ENCODE results near the gene APBB1.
A peak's percentile ranks its signal among the peaks of the same experiment; 100 is the strongest.

Gene APBB1

GRCh38 chr11:6390718-6391469 is 28.0 kb downstream of the APBB1 start:
- no peak for DNase-seq

- DNase-seq, result peak; percentile 80
Measured at GRCh38 chr11:6389905-6390717, 28.8 kb downstream of the APBB1 start, which contains the start of gene SMPD1. Gene SMPD1, plus strand, starts transcription at chr11:6390474. Its CDS starts 125 bp downstream, at chr11:6390599.

DNA sequence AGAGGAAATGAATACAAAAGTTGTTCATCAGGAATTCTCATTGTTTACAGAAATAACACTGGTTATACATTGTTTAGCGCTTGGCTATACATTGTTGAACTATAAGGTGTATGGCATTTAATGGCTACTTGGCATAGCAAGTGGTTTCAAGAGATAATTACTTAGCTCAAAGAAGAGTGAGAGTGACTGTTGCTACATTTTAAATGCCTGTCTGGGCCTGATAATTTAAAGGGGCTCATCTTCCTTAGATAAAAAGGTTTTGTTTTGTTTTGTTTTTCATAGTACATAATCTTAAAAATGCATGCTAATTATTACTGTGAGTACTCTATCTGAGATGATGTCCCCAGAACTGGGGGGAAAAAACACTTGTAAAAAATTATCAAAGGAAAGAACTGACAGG is 30.1 kb downstream of the APBB1 start:
- no peak for DNase-seq

- DNase-seq, result no peak
Measured at GRCh38 chr11:6387811-6388599, 30.9 kb downstream of the APBB1 start.

GRCh38 chr11:6385046-6385777 is 33.7 kb downstream of the APBB1 start:
- DNase-seq, result no peak

- DNase-seq, result no peak
Measured at GRCh38 chr11:6378640-6378989, 40.3 kb downstream of the APBB1 start.

DNA sequence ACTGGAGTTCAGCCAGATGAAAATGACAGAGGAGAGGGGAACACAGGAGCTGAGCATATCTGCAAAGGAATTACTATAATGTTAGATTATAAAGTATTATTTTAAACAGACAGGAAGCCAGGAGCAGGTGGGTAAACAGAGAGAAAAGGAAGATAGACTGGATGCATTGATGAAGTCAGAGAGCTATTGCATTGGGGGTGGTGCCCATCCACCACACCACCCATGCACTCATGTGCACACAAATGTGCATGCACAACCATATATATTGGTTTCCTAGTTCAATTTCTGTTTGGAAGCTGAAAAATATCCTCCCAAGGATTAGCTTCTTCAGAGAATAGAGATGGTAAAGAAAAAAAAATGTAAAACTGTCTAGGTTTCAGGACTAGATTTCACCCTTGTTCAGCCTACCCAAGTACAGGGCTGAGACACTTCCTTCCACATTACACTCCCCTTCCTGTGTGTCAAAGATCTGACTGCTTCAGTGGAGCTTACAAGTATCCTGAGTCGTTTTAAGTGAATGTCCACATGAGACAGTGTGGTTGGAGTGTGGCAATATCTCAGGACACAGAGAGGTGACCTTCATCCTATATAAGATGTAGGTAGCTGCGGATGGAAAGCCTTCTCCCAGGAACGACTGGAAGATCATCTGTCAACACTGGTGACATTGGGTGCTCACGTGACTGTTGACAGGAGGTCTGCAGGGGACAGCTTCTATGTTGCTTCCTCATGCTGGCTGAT is 40.8 kb downstream of the APBB1 start:
- no peak for DNase-seq

- no peak for DNase-seq
Measured at GRCh38 chr11:6371825-6372224, 47.1 kb downstream of the APBB1 start.

DNA sequence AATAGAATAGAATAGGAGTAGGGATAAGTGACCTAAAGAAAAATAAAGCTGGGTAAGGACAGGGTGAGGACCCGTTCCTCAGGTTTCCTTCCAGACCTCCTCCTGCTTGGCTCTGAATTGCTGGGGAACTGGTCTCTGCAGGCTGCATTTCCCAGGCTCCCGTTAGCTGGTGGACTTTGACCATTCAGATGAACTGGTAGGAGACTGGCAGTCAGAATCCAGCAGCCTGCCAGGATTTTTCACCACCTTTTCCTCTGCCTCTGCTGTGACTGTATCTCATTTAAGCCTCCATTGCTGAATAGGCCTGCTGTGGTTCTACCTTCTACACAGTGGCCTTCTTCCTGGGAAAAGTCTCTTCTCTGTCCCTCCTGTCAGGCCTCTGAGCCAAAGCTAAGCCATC is 53.2 kb downstream of the APBB1 start:
- no peak for DNase-seq

GRCh38 chr11:6362873-6363678 is 55.8 kb downstream of the APBB1 start:
- peak; percentile 40 for DNase-seq

DNA sequence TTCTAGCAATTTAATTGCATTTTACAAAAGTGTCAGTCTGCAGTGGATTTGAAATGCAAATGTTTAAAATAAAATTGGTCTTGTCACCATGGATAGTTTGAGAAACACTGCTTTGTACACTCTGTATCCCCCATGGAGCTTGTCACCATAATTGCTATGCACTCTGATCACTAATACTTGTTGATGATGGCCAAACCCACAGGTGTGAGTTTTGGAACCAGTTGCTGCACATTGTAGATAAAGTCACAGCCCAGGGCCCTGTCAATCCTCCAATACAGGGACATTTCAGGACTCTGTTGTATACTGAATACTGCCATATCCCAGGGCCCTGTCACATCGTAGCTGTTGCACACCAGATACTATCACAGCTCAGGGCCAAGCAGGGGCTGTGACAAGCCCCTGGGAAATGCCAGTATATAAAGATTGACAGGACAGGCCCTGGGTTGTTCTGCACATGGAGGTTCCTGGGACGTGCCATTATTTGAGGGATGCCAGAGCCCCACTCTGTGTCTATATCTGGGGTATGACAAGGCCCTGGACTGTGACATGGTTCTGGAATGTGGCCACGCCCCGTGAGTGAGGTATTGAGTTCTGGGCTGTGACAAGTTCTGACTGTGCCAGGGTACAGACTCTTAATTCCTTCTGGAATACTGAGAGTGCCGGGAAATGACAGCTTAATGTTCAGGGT is 56.6 kb downstream of the APBB1 start:
- no peak for DNase-seq

DNA sequence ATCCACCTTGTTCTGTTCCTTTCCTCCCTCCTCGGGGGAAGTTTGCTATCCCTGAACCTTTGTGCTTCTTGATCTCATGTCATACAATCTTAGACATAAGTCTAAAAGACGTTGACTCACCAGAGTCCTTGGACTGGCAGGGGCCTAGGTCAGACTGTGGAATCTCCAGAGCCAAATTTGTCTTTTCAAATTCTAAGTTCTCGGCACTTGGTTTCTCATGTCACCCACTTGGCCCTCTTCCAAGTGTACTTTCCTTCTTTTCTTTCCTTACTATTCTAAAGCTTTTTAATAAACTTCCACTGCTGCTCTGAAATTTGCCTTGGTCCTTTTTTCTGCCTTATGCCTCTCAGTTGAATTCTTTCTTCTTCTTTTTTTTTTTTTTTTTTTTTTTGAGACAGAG is 58.7 kb downstream of the APBB1 start:
- no peak for DNase-seq

GRCh38 chr11:6357222-6357621 is 61.7 kb downstream of the APBB1 start:
- DNase-seq, result no peak

- DNase-seq, result no peak
Measured at GRCh38 chr11:6356503-6357055, 62.3 kb downstream of the APBB1 start.

GRCh38 chr11:6354651-6355485 is 64.0 kb downstream of the APBB1 start:
- no peak for DNase-seq

DNA sequence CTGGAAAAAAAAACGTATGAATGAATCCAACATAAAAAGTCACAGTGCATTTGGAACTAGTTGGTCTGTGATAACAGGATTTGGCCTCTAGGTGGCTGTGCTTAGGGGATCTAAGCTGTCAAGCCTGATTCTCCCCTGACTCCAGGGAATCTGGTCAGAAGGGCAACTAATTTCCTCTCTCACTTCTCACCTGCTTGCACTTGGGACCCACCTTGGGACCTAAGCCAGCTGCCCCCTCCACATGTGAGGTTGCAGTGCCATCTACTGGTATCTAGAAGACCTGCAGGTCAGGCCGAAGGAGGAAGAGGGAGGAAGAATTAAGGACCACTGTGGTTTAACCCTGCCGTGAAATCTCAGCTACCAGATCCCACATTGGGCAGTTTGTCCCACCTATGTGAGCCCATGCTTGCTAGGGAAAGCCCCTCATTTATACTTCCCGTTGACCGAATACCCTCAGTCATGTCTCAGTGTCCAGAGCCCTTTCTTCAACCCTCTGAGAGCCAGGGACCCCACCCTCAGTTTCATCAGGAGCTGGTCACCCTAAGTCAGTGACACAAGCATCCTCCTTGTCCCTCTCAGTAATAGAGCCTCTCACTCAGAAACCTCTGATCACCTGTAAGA is 65.4 kb downstream of the APBB1 start:
- DNase-seq, result no peak

DNA sequence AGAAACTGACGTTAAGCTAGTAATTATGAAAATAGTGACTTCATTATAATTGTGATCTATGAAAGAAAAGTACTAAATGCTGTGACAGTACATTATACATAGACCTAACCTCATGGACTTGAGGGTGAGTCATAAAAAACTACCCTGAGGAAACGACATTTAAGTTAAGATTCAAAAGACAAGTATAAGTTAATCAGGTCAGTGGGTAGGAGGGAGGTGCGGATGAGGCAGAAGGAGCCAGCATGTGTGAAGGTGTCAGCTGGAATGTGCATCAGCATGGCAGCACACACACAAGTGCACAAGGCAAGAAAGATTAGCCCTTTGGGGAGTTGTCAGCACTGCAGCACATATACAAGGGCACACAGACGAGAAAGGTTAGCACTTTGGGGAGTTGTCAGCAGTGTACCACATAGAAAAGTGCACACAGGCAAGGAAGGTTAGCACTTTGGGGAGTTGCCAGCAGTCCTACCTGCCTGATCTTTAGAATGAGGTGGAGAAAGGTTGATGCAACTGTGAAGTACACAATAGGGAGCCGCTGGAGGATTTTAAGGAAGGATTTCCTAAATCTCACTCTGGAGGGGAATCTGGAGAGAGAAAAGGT is 67.0 kb downstream of the APBB1 start:
- DNase-seq, result no peak

DNA sequence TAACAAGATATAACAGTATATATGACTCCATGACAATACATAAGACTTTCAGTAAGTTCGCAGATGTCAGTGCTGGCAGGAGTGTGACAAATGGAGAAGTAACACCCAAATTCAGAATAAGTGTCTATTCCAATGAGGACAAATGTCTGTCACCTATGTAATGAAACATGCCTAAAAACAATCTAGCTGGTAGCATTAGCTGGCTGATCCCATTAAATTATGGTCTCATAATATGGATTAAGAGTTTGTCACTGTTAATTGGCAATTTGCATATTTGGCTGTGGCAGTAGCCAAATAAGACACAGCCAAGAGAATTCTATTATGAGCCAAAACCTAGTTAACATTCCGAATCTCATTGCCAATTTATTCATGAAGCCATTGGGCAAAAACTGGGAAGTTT is 68.4 kb downstream of the APBB1 start:
- no peak for DNase-seq
